ENCODE data around the gene INO80E.

The INO80E gene

GRCh38 chr16:29961127-29961478, 34.9 kb upstream of the INO80E start:
- no peak for TF ChIP-seq CTCF (IDR thresholded peaks at IDR 0.05; ENCODE audit: low read depth, low read length)
- no peak for DNase-seq (ENCODE audit: extremely low read depth, low read depth)

- DNase-seq (ENCODE audit: extremely low read depth, low read depth), result peak; percentile 67
- TF ChIP-seq CTCF (IDR thresholded peaks at IDR 0.05; ENCODE audit: low read depth, low read length), result peak; percentile 17
These were observed 34.3 kb upstream of the INO80E start, which contains the start of gene TMEM219 for GRCh38 chr16:29961479-29962343. Gene TMEM219, plus strand, starts transcription at chr16:29962079. Its CDS starts 1,065 bp downstream, at chr16:29963144.

GRCh38 chr16:29962344-29962994, 33.6 kb upstream of the INO80E start:
- no peak for DNase-seq (ENCODE audit: extremely low read depth, low read depth)
- TF ChIP-seq CTCF (IDR thresholded peaks at IDR 0.05; ENCODE audit: low read depth, low read length), result no peak

- TF ChIP-seq CTCF (IDR thresholded peaks at IDR 0.05; ENCODE audit: low read depth, low read length), result no peak
- DNase-seq (ENCODE audit: extremely low read depth, low read depth), result no peak
These were observed 32.9 kb upstream of the INO80E start for GRCh38 chr16:29963021-29963743.

- no peak for TF ChIP-seq CTCF (IDR thresholded peaks at IDR 0.05; ENCODE audit: low read depth, low read length)
- no peak for DNase-seq (ENCODE audit: extremely low read depth, low read depth)
These were observed 27.8 kb upstream of the INO80E start for GRCh38 chr16:29968205-29968604.

GRCh38 chr16:29971304-29971703, 24.7 kb upstream of the INO80E start:
- no peak for TF ChIP-seq CTCF (IDR thresholded peaks at IDR 0.05; ENCODE audit: low read depth, low read length)

More at GRCh38 chr16:29971304-29971703, 24.7 kb upstream of the INO80E start:
- no peak for DNase-seq (ENCODE audit: extremely low read depth, low read depth)

Data from AG09319 (cell line).